Inflammatory macrophage treated with lipopolysaccharide for 1 hour (primary cell): ENCODE results near the gene WDFY4.

Source experiments
- DNase-seq, 2 donors: peaks; one replicate each; pipeline ENCODE4 v3.0.0-alpha.2; 2020 to 2022

WDFY4 gene

DNA sequence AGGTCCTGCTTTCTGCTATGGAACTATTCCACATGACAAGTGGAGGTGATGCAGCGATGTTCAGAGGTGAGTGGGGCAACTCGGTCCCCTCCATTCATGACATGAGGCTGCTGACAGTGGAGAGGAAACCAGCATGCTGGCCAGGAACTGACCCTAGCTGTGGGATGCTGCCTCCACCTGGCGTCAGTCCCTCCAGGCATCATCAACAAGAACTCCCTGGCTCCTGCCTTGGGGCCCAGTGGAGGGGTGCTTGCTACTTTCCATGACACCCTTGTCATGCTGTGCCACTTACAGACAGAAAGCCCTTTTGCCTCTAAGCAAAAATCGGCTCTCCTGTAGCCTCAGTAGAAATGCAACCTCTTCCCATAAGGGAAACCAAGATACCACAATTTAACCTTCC is 136.4 kb downstream of the WDFY4 start:
- DNase-seq = no peak

DNA sequence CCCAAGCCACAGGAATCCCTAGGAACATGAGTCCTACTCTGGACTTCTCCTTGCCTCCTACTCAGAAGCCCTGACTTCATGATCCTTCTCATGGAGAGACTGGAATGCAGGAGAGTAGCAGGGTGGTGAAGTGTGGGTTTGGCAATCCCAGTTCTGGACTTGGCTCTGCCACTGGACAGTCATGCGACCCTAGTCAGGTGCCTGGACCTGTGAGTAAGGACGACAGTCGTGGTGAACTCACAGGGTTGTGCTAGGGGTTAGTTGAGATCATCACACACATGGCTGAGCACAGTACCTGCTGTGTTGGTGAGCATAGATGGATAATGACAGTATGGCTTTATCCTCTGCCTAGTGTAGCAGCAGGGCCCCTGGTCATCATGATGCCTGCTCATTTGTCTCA is 137.0 kb downstream of the WDFY4 start:
- no peak for DNase-seq

DNA sequence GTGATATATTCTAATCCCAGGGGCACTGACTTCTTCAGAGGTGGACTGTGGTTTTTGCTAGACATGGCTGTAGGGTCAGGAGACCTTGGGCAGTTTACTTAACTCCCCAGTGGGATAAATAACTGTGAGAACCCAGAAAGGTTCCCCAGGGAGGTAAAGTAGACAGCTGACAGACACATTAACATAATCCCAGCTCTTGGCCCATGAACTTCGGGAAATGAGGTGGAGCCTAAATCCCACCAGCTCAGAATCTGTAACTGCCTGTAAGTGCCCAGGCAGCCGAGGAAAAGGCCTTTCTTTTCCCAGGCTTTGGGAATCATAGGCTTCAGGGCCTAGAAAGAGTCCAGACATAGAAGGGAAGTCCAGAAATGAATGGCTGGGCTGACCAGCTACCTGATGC is 149.0 kb downstream of the WDFY4 start:
- no peak for DNase-seq

DNA sequence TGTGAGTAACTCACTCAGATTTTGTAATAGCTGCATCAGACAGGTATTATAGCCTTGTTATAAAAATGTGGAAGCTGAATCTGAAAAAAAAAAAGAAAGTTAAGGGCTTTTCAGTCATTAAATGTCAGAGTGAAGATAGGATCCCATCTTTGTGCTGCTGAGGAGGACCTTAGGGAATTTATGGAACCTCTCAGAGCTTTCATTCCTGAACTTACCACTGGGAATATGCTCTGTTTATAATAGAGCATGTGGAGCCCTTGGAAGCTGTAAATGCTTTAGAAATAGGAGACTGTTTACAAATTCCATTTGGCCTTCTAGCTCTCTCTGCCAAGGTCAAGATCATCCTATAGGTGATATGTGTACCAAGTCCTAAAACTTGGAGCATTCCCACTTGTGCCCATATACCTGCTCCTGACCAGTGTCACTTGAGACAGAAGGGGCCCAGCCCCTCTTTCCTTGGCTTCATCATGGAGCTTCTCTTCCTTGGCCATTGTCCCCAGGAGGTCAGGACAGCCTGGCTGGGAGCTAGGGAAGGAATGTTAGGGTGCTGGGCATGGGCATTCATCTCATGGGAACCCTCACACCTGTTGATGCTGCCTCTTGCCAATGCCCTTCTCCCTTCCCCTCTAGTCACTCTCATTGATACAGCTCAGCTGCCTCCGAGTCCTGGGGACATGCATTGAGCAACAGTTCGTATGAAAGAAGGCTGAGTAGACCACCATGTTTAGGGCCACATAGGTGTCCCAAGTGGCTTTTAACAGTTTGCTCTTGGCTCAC is 149.7 kb downstream of the WDFY4 start:
- no peak for DNase-seq

DNA sequence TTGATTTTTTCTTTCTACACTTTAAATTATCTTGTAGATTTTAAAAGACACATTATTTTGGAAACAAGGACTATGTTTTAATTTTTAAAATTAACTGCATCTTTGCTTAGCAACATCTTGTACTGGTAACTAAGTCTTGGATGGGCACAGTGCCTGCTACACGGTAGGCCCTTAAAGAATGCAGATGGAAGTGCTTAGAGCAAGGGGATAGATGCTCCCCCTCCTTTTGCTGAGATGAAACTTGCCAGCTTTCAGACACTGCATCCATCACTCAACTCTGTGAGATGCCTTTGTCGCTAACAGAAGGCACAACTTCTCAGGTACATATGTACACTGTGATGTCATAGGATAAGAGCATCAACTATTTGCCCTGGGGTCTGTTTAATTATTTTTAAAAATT is 151.1 kb downstream of the WDFY4 start:
- DNase-seq = no peak

DNA sequence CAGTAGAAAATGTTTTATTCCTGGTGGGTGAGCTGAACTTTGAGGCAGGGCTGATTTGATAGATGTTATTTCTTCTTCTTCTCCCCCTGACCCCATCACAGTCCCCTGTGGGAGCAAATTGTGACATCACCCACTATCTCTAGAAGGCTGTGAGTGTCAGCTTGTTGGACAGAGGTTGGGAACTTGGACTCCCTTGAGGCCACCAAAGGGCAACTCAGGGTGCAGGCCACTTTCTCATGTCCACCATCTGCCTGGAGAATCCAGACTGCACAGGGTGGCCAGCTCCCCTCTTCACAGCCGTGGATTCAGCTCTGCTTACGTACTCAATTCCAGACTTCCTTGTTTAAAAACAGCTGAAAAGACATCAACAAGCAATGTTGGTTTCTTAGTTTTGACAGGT is 151.9 kb downstream of the WDFY4 start:
- no peak for DNase-seq

DNA sequence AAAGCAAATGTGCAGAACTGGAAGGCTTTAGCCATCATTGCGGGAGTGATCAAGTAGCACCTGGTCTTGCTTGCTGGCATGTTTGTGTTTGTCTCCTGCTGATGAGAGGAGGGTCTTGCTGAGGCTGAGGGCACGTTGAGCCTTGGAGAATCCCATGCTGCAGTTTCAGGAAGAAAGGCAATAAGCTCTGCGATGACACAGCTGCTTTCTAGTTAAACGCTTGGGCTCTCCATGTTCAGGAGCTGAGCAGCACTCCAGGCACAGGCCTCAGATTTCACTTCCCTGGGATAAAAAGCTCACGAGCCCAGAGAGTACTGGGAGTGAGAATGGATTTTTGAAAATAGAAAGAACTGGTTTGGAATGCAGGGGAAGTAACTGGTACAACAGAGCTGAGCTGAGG is 154.2 kb downstream of the WDFY4 start:
- DNase-seq = no peak

DNA sequence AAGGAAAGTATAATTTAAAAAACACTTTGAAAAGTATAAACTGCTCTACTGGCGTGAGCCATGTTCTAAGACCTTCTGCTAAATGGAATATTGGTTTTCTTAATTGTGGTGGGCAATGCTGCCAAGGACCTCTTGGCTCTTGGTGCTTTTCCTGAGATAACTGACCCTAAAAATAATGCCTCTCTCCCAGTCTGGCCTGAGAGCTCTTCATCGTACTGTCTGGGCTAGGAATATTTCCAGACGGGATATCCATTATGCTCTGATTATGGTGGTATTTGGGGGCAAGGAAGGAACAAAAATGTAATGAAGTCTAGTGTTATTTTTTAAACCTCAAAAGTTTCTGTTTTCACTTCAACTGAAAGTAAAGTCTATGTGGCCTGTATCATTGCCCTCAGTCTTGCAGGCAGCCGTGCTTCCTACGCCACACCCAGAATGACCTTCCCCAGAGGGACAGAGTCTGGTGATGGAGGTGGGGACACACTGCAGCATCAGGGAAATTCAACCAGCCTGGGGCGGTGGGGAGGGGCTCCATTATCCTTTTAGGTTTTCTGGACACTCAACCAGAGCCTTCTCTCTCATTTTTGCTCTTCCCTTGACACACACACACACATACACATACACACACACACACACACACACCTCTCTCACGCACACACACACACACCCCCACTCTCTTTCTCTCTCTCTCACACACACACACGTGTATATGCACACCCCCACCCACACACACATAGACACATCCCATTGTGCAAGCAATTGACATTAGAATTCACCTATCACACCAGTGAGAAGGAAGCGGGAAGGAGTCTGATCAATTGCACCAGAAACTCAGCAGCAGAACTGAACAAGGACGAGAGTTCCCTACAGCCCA is 155.4 kb downstream of the WDFY4 start:
- DNase-seq = no peak

DNA sequence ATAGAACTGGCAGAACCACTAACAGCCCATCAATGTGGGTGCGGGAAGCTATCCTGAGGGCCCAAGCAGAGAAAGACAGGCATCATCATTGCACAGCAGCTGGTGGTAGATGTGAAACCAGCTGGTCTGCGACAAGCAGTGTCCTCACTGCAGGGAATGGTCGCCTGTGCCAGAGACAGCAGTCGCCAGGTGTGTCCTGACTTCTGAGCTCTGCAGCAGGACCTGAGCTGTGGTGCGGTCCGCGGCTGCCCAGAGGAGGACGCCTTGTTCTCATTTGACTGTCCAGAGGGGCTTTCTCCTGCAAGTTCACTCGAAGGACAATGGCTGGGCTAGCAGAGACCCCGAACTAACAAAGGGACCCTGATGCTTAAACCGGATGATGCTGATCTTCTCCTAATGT is 157.6 kb downstream of the WDFY4 start:
- no peak for DNase-seq

DNA sequence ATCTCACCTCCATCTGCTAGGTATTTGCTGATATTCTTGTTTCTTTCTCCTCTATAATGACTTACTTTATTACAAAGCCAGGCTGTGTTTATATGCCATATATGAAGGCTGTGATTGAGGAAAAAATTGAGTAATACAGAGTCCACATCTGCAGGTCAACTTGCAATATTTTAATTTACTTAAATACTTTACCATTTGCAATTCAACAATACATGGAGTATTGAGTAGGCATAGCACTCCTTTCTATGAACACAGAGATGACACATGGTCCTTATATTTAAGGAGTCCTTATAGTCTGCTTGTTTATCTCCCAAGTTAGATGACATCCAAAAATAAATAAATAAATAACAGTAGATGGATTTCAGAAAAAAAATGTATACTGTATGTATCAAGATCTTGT is 158.5 kb downstream of the WDFY4 start:
- no peak for DNase-seq

DNA sequence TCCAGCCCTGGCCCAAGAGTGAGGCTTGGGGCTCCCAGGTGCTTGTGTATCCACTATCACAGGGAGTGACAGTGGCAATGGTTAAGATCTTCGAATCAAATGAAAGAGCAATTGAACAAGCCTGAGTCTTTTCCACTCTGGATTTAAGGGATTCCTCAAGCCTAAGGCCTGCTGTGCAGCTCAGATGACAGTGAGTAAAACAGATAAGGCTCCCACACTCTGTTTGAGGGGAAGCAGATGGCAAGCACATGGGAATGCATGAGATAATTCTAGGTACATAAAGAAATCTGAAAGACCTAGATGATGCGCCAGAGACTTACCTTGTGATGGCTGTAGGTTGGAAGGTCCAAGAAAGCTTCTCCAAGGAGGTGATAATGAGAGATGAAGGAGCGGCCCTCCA is 159.9 kb downstream of the WDFY4 start:
- DNase-seq = no peak

DNA sequence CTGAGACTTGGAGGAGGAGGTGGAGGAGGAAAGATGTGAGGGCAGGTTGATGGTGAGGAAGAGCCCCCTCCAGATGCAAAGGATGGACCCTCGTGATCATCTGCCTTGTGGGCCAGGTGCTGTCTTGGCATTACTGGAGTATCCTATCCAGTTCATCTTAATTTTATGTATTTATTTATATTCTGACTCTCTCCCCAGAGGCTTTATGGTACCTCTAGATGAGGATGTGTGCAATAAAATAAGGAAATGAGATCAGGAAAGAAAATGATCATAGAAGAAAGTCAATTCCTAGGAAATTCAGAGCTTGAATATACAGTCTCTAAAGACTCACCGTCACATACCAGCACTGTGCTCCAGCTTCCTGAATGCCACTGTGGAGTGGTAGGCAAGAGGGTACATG is 160.8 kb downstream of the WDFY4 start:
- DNase-seq = no peak

DNA sequence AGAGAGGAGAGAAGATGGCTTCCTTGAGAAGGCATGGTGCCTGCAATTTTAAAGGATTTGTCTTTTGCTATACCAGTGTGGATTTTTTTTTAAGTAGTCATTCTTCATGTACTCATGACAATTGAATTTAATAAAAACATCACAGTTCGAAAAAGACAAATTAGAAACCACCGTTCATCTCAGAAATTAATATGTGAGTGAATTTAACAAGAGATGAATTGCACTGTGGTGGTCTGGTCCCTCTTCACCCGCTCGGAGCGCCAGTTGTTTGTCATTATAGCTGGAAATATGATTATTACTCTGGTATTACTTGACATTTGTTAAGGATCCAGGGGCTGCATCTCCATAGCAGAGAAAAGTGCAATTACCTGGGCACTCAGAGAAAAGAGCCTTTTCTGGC is 163.0 kb downstream of the WDFY4 start:
- no peak for DNase-seq

DNA sequence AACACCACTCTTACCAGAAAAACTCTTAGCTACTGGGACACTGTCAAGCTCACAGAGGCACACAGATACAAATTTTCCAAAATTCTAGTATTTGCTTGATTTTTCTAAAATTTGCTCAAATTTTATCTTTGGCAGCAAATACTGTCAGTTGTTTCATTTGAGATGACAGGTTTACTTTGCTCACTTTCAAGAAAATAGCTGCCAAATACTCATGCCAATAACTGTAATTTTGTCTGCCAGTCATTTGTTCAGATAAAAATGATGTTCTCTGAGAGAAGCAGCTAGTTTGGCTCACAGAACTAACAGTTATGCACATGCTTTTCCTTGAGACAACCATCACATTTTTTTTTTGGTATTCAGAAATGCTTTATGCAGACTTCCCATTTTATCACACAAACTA is 172.2 kb downstream of the WDFY4 start:
- no peak for DNase-seq

DNA sequence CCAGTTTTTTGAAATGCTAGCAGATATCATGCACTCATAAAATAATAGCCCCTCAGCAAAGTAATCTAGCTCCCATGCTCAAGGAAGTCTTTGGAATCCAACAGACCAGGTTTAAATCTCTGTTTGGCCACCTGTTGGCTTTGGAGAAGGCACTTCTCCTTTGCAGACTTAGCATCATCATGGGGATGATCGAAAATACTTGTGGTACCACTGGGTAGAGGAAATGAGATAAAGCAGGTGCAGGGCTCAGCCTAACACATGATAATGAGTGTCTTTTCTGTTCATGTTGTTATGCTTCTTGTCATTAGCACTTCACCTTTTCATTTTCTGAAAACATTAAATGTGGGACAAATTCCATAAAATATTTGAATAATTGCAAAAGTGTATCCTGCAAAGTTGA is 187.6 kb downstream of the WDFY4 start:
- DNase-seq = no peak

DNA sequence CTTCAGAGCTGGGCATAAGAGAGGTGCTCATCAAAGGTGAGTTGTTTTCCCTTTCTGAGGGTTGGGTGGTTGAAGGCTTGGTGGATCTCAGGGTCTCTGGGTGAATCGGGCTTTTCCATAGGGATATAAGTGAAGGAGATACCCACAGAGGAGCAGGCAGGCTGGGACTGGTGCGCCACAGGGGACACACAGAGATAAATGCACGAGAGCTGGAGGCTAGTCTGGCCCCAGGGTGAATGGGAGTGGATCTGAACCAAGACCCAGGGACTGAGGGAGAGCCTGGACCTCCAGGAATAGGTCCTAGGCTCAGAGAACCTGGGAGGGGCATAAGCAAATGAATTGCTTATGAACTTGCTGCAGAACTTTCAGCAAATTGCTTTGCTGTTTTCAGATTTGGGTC is 193.4 kb downstream of the WDFY4 start:
- DNase-seq = no peak

DNA sequence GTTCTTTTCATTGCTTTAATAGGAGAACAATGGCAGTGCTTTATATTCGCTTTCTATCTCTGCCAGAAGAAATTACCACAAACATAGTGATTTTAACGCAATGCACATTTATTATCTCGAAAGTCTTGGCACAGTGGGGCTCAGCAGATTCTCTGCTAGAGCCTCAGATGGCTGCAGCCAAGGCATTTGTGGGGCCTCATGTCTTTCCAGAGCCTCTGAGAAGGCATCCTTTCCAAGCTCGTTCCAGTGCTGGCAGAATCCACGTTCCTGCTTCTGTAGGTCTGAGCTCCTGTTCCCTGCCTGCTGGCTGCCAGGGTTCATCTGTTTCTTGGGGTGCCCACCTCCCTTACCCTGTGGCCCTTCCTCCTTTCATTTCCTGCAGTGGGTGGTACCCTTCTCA is 194.8 kb downstream of the WDFY4 start:
- no peak for DNase-seq

DNA sequence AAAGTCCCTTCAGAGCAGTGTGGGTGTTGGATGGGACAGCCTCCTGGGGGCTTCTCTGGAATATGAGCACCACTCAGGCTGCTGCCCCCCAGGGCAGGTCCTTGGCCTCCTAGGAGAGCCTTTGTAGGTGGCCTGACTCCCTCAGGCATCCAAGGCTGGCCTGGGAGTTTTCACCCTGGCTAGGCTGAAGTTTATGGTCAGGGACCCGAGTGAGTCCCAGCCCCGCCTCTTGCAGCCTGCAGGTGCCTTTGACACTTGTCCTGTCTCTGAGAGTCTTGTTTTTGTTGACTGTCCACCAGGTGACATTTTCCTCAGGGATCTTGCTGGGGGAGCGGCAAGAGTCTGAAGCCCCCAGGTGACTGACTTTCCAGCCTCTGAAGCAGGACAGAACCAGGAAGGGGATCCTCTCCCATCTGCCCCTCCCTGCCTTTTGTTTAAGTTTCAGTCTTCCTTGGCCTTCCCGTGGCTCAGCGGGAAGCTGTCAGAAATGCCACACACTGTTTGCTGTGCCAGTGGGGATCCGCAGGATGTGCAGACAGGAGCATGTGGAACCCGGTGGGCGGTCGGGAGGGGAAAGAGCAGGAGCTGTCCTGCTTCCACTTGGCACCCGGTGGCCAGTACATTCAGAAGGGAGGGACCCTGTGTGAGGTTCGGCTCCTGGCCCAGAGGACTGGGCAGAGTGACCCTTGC is 195.5 kb downstream of the WDFY4 start:
- DNase-seq = no peak

DNA sequence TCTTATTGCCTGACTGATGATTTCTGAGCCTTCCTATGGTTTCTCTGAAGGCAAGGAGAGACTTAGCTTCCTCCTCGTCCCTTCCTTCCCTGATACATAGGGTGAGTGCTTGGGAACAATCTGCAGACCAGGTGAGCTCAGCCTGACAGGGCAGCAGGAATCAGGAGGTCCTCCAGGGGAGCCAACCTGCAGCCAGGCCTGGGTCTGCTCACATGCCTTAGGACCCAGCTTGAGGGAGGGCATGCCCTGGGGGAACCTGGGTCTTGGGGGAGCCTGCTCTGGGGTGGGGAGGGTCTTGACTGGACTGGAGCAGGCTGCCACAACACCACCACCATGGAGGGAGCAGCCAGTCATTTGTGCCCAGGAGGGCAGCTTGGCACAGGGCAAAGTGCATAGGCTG is 197.3 kb downstream of the WDFY4 start:
- no peak for DNase-seq

DNA sequence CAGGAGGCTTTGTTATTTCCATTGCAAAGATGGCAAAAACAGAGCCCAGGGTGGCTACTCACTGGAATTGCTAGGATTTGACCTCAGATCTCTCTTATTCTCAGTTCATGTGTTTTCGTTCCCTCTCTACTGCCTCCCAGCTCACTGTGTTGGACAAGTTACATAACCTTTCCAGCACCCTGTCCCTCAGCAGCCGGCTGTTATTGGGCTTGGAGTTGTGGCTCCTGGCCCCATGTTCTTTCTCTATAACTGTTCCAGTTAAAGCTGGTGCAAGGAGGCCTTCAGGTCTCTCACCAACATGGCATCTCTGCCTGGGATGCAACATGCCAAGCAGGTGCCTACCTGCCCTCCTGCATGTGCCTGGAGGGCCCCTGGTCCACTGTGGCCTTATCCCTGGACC is 198.2 kb downstream of the WDFY4 start:
- DNase-seq = no peak

DNA sequence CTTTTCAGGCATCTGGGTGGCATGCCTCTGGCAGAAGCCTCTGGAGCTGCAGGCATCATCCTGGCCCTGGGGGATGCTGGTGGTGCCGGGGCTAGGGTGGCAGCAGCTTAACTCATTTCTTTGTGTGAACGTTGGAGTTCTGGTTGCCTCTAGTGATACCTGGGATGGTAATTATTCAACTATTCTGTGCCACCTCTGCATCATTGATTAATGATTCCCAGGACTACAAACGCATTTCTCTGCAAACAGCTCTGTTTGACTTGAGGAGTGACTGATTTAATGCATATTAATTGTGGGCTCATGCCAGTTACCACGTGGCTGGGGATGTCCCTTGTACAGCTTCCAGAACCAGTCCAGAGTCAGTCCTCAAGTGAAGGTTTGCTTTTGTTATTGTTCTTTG is 199.0 kb downstream of the WDFY4 start:
- no peak for DNase-seq

DNA sequence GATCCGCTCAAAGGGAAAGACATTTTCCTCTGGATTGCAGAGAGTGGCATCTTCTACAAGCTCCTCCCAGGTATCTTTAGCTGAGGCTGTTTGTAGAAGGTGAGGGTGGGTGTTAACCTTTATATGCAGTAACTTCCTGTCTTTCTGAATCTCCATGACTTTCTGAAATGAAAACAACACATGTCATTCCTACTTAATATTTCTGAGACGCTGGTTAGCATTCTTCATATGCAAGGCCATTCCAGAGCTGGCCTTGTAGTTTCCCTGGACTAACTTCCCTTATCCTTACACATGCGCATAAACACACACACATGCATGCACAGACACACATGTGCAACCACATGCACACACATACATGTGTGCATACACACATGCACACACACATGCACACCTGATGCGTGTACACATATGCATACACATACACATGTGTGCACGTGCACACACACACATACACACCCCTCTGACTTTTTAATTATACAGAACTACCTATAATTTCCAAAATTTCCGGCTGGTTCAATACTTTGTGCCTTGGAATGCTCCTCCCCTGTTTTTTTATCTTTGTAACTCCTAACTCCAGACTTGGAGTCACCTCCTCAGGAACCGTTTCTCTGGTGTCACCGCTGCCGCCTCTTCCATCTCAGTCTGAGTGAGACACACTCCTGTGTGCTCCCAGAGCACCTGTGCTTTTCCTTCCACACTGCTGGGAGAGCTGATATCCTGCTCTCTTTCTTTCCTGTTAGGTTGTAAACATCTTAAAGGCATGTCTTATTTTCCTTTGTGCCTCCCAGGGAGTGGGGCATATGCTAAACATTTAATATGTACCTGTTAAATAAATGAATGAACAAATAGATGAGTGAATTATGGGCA is 199.7 kb downstream of the WDFY4 start:
- DNase-seq = no peak

DNA sequence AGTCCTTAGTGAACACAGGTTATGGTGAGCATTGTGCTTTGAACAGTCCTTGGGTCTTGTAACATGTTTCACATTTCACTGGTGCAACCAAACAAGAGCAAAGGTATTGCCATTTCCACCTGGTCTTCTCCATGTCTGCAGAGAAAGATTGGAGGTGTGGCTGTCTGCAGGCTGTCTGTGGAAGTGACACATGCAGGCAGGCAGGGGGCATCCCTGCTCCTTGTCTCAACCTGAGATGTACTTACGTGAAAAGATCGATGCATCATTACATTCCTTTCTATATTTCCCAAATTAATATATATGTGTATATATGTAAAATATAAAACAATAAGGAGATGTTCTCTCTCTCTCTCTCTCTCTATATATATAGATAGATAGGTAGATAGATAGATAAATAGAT is 200.7 kb downstream of the WDFY4 start:
- DNase-seq = no peak
